GM19463 (cell line): ENCODE results near the gene TRPM3.

Source experiments
- ATAC-seq: cut with Tn5 transposase; IDR thresholded peaks from one replicate; pipeline ENCODE4 v1.9.1; 2021; ENCODE audit warnings: mild to moderate bottlenecking, moderate library complexity; ENCODE audit not compliant: unreplicated experiment

Gene TRPM3

DNA sequence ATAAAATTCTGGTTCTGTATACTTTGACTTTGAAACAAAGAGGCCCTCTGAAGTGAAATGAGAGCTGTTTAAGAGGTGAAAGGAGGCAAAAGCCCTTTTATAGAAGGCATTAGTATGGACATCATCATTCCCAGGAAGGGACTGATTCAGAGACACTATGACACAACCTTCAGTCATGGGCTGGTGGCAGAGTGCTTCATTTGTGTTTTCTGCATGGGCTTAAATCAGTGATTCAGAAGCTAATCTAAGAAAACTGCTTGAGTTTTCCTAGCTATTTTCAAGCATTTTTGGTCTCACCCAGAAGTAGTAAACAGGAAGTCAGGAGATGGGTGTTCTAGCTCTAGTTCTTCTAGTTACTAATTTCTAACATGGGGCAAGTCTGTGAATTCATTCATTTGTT is 288.9 kb downstream of the TRPM3 start:
- ATAC-seq, result no peak

DNA sequence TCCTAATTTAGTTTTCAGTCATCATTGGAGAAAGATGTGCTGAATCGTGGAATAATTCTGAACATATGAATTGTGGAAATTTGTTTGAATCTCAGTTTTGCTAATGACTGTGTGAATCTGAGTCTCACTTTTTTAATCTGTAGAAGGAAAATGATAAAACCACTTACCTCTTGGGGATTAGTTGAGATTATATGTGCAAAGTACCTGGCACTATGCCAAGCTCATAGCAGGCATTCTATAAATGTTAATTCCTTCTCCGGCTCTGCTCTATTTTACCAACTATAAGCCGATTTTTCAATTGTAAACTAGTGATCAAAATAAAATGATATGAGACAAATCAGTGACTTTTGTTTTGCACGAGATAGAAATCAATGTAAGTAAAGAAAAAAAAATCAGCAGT is 290.8 kb downstream of the TRPM3 start:
- ATAC-seq, result no peak

DNA sequence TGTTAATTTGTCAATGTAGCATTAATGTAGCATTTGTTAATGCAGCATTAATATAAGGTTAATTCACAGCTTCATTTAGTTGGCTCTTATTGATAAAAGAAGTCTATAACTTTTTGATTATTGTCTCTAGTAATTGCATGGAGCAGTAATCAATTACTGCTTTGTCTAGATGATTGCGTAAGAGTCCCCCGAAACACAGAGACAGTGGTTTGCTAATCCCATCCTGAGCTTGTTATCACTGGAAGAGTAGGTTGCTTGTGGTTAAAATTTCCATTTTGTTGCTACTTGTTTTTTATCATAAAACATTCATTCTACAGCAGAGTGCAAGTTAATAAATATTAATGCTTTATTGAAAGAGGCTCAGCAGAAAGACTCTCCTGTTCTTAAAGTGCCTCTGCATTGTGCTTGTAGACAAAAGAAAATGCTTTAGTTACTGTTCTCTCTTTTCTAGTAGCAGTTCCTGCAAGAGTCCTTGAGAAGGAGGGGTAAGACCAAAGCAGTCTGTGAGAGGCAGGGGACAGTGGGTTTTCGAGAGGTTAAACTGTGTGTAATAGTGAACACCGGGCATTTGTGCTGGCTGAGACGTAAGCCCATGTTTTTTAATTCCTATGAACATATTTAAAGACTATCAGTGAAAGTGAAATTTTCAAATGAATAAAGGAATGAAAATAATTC is 291.7 kb downstream of the TRPM3 start:
- no peak for ATAC-seq

DNA sequence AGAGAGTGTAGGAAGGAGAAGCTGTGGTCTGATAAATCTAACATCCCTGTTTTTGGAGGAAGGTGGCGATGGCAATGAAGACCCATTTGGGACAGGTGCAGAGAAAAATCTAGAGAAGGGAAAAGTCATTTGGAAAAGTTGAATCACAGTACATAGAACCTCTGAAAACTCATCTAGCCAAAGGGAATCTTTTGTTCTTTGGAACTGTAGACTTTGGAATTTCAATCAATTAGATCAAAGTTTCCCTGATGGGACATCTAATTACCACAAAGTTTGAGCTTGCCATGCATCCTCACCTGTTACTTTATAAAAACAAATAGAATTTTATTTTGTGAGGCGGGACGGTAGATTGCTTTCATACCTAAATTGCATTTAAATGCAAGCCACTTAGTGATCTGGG is 294.9 kb downstream of the TRPM3 start:
- no peak for ATAC-seq

DNA sequence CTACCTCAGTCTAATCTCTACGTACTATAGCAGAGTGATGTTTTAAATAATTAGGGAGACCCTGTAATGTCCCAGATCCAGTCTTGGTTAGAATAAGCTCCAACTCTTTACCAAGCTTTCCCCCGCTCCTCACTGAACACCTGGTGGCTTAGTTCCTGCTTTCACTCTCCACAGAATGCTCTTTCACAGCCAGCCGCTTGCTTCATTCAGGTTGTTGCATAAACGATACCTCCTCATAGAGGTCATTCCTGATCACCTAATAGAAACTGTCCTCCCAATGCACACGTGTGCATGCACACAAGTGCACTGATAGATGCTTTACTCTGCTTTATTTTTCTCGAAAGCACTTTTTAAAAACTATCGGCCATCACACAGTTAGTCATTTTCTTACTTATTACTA is 298.1 kb downstream of the TRPM3 start:
- ATAC-seq, result no peak

DNA sequence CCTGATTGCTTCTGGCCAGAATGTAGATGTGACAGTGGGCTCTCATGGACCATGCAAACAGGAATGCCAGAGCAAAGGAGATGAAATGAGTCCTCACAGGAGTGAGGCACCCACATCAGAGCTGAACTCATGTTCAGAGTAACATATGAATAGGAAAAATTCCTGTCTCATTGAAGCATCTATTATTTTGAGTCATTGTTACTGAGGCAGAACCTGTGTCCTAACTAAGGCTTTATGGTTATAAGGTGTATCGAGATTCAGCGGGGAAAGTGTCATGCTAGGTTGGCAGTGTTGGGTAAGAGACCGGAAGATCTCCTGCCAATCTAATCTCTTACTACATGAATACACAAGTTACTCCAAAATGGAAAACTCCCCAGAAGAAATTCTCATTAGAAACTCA is 304.1 kb downstream of the TRPM3 start:
- ATAC-seq, result no peak

DNA sequence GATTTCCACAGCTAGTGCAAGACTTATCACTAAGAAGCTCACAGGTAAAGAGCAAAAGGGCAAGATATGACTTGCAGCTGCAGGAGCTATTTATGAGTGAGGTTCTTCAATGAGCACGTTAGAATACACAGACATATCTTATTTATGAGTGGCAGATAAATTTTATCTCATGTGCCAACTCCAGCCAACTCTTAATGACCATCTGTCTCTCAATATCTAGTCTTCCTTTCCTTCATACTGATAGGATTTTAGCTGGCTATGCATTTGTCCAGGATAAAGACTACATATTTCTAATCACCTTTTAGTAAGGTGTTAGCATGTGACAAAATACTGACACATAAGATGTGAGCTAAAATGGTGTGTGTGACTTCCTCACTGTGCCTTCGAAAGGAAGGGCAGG is 304.5 kb downstream of the TRPM3 start:
- ATAC-seq, result no peak

DNA sequence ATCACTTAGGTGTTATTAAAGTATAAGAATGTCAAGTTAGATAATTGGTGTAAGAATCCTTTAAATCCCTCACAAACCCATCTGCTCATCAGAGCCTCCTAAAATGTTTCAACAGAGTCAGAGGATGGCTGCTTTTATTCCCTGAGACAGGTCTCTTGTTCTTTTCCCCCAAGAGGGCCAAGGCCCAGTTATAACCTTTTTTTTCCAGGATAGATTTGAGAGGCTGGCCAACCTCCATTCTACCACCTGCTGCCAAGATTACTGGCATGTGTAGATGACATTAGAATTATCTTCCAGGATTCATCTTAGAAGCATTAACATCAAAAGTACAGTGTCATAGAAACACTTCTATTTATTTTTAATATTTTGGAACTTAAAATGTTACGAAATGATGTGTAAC is 305.1 kb downstream of the TRPM3 start:
- no peak for ATAC-seq

DNA sequence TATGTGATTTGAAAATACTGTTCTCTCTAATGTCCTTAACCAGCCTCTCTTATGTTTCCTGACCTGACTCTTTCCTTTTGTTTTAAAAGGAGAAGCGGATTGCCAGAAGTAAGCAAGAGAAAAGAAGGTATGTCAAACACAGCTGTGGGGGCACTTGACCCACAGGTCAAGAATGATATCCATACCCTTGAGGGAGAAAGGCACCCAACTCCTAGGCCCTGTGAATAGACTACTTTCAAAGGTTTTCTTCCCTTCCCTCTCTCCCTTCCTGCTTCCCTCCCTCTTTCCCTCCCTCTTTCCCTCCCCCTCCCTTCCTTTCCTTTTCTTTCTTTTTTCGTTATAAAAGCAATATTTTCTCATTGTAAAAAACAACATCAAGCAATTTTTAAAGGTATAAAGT is 306.8 kb downstream of the TRPM3 start:
- no peak for ATAC-seq

DNA sequence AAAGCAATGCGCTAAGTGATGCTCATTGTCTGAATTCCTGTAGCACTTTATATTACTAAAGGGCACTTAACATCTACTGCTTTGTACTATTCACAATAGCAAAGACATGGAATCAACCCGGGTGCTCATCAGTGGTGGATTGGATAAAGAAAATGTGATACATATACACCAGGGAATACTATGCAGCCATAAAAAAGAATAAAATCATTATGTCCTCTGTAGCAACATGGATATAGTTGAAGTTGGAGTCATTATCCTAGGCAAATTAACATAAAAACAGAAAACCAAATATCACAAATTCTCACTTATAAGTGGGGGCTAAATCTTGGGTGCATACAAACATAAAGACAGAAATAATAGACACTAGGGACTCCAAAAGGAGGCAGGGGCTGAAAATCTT is 308.3 kb downstream of the TRPM3 start:
- no peak for ATAC-seq

DNA sequence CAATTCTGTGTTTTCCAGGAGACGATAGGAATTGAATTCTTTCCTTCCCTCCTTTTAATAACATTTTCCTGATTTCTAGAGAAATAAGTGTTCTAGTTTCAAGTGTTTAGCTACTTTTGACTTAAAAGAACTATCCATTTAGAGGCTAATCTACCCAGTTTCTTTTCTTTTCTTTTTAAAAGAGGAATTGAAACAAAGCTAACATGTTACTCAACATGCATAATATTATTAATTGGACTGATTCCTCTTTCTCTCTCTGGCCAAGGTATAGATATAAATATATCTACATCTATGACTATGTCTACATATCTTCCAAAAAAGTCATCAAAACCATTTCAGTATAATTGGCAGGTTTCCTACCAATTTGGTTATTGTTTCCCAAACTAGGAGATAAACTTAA is 309.8 kb downstream of the TRPM3 start:
- ATAC-seq, result no peak

DNA sequence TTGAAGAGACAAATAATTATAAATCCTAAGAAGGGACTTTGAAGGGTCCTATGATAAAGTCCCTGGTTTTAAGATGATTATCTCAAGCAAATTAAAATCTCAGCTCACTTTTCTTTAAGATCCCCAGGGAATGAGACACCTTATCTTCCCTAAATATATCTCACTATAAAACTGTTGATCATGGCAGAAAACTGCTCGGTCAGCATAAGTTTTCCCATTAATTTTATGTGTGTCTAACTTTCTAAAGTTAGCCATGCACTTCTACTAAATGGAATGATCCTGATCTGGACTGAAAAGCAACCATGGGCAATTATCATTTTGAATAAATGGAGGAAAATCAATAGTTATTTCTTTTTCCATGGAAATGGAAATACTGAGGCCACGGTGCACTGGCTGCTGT is 314.5 kb downstream of the TRPM3 start:
- ATAC-seq, result no peak

DNA sequence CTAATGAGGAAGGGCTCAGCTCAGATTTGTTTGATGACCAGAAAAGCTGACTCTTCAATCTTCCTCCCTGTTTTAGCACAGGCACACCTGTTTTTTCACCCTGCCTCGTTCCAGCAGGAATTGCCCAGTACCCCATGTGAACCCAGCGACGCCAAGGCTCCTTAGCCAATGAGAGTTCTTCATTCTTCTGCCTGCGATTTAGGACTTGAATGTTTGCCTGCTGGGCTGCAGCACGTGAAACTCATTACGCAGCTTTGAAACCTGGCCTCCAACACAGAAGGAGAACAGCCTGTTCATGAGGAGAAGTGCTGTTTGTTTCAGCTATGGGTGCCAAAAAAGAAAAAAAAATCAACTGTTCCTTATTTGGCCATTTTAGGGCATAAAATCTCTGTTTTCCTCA is 315.5 kb downstream of the TRPM3 start:
- no peak for ATAC-seq

DNA sequence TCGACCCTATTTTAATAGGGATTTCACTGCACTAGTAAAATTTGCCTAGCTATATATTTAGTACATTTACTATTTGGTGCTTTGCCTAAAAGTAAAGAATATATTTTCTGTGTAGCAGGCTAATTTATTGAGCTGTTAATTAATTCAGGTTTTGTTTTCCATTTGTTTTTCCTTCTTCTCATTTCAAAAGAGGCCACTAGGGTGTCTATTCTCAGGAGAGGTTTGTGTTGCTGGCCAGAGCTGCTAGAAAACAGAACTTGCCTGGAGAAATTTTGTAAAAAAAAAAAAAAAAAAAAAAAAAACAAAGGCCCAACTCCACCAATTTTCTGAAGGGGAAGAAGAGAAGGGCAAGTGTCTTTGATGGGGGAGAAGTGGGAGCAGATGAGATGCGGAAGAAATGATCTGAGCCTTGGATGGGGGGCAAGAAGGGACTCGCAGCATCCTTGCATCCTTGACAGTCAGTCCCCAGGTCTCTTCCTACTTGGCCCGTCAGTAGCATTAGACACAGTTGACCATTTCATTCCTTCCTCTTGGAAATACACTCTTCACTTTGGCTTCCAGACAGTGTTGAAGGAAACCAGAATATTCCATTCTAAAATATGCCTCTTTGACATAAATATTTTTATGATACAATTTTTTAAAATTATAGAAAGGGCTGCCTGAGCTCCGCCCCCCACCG is 318.5 kb downstream of the TRPM3 start:
- ATAC-seq, result no peak

DNA sequence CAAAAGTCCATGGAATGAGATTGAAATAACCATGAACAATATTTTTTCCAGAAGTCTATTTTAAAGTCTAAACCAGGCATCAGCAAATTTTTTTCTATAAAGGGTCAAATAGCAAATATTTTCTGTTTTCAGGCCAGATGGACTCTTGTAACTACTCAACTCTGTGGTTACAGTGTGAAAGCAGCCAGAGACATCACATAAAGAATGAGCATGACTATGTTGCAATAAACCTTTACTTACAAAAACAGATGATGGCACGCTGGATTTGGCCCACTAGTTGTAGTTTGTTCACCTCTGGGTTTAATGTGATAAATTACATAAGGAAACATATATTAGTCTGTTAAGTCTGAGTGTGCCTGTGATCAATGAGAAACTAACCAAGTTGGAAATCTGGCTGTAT is 319.2 kb downstream of the TRPM3 start:
- no peak for ATAC-seq

DNA sequence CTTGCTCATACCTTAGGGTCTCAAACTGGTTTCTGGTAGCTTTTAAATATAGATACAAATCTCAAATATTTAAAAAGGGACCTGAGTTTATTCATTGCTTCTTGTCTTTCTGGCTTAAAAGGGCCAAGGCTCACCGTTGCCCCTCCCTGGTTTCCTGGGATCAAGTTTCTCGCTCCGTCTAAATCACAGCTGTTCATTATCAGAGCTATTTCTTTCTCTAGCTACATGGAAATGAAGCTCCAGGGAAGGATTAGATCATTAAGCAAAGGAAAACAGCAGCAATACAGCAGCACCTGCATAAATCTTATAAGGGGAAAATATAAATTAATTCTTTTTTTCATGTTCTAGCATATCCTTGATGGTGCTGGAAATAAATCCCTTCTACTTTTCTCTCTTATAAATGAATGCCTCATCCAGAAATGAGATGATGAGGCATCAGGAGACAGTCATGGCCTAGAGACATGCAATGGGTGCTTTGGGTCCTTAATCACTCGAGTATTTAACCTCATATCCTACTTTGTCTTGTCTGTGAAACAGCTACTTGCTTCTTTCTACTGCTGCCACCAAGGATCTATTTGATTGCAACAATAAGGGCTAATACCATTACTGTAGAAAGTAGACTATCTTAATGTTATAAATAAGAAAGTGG is 320.1 kb downstream of the TRPM3 start:
- ATAC-seq, result no peak

DNA sequence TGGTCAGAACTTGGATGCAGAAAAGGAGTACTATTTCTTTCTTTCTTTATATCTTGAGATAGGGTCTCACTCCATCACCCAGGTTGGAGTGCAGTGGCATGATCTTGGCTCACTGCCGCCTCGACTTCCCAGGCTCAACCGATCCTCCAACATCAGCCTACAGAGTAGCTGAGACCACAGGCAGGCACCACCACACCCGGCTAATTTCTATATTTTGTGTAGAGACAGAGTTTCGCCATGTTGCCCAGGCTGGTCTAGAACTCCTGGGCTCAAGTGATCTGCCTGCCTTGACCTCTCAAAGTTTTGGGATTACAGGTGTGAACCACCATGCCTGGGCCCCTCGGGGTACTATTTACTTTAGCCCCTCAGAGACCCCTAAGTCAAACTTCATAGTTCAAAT is 323.4 kb downstream of the TRPM3 start:
- ATAC-seq, result no peak

DNA sequence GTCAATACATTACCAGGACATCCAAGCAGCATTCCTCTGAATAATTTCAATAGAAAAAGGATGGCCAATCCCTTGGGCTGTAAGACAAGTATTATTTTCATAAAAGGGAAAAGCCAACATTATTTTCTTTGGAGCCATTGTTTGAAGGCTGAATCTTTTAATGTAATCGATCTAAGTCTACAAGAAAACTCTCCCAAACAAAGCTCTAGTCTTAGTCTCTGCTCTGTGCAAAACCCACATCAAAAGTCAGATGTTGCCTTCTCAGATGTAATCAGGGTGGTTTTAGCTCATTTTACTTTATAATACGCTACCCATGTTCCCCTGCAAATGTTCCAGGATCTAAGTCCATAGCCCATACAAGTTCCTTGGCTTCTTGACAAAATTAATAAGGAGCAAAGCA is 325.6 kb downstream of the TRPM3 start:
- no peak for ATAC-seq

DNA sequence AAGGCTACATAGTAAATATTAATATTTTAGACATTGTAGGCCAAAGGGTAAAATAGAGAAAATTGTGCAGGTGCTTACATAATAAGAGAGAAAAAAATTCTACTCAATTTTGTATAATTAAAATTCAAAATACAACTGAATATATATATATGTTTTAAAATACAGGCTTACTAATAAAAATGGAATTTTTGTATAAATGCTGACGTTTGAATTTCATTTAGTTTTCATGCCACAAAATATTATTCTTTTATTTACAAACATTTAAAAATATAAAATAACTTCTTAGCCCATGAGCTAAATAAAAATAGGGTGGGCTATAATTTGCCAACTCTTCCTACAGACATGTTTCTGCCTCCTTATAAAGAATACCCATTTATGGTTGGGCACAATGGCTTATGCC is 328.6 kb downstream of the TRPM3 start:
- no peak for ATAC-seq

DNA sequence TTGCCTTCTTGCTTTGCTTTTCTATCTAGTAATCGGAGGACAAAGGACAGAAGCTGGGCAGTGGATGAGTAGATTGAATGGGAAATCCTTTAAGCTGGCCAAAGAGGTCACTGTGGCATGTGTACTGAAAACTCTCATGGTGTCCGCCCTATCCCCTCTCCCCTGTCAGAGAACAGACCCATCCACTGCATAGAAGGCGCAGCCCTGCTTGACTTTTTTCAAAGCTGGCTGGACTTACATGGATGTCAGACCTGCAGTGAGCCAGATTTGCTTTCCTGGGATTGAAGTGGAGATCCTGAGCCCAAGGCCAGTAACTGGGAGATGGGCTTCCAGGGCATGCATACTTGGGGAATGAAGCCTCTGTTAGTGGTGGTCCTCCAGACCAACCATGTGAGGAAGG is 329.5 kb downstream of the TRPM3 start:
- no peak for ATAC-seq

DNA sequence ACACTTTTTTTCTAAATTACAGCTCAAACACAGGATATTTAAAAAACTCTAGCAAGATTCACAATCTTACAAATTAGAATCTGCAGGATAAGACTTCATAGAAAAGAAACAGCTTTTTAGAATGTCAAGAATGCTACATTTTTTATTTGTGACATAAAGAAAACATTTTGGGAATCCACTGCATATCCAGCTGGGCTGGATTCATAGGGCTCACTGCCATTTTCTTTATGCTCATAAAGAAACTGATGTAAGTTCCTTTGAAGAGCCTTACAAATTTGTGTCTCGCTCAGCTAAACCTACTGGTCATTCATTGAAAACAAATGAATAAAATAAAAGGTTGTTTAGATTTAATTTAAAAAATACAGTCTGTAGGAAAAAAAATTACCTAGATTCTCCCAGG is 332.3 kb downstream of the TRPM3 start:
- no peak for ATAC-seq

DNA sequence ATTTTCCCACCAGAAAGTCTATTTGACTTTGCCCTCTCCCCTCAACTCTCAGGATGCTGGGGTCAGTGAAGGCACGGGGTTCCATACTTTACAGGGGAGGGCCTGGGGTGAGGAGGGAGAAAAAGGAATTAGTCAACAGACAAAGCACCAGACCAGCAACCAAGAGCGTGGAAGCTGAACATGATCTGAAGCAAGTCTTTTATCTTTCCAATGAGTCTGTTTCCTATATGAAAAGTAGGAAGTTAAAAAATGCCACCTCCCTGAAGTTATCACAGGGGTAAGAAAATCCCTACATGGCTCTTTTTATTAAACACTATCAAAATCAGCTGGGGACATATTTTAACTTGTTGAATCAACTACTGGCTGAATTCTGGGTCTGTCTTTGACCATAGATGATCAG is 337.0 kb downstream of the TRPM3 start:
- no peak for ATAC-seq

DNA sequence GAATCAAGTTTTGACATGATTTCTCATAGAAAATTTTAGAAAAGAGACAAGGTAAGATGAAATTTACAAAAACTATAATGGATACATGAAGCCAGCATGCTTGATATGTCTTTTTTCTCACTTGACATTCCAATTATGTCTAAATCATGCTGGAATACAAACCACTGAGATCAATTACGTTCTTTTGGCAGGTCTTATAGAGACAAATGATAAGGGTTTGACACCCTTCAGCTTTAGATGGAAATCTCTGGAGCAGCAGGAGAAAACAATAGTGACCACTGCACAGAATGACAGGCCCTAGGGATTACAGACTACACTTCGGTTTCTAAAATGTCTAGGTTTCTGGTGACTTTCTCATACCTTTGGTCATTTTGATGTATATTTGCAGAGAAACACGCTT is 342.9 kb downstream of the TRPM3 start:
- no peak for ATAC-seq
